GM12878 (cell line): ENCODE data around the gene KDM5D. TPM values are rescaled to one million over a fixed set of nuclear protein-coding genes. Genes with fewer than 3 reads are reported as not detected.
A peak's percentile ranks its signal among the peaks of the same experiment; 100 is the strongest.

Source experiments
- ATAC-seq: fragments of 200-7000 bp; cut with Tn5 transposase; 3 replicates; pipeline ENCODE4 v1.9.1; 2020; ENCODE audit warnings: mild to moderate bottlenecking, moderate library complexity
- Bru-seq: library from RNA; stranded (reverse); fragments of 400-500 nt; gene quantifications from one replicate; lab custom pipeline; 2021; lab: Mats Ljungman, UMichigan
- BruChase-seq, 2 experiments: library from RNA; stranded (reverse); fragments of 400-500 nt; gene quantifications; one replicate each; lab custom pipeline; 2021; lab: Mats Ljungman, UMichigan
- BruUV-seq: library from RNA; stranded (reverse); fragments of 400-500 nt; replicated peaks from 2 replicates; lab custom pipeline; 2021; lab: Mats Ljungman, UMichigan
- CTCF ChIA-PET: fragments of 300-600 bp; sonication (Branson Sonifier 250); formaldehyde crosslinking; extraction: SDS; loops from one replicate; lab custom pipeline; 2021; ENCODE audit warnings: inconsistent platforms; lab: Yijun Ruan, JAX
- POLR2A ChIA-PET: fragments of 350-600 bp; formaldehyde crosslinking; extraction: SDS; loops from one replicate; lab custom pipeline; 2021; ENCODE audit warnings: inconsistent platforms; lab: Charles Lee
- RAD21 ChIA-PET: fragments of 300-600 bp; sonication (Branson Sonifier 250); formaldehyde crosslinking; loops from one replicate; lab custom pipeline; 2023; ENCODE audit warnings: antibody characterized with exemption; ENCODE audit not compliant: unreplicated experiment; lab: Charles Lee
- SMC1A ChIA-PET: fragments of 300-600 bp; sonication (Branson Sonifier 250); formaldehyde crosslinking; loops from one replicate; lab custom pipeline; 2023; ENCODE audit not compliant: unreplicated experiment, uncharacterized antibody; lab: Charles Lee
- DNase-seq: peaks from one replicate; pipeline ENCODE4 v3.0.0-alpha.2; 2011; ENCODE audit warnings: low read depth, low spot score
- FAIRE-seq: peaks from 3 replicates; lab custom pipeline; 2011; peaks lifted over from hg19 to GRCh38; lab: Jason Lieb, UNC
- H2AFZ ChIP-seq: 2 replicates; pipeline ENCODE4 v1.6.0; 2011; ENCODE audit warnings: low read depth, low read length, control low read depth; ENCODE audit not compliant: control insufficient read depth
- H3K27ac ChIP-seq: 2 replicates; pipeline ENCODE4 v1.5.1; 2011; ENCODE audit warnings: control low read depth; ENCODE audit not compliant: control insufficient read depth, insufficient read depth
- H3K27me3 ChIP-seq, 2 experiments: replicated peaks in 1 of 2; 2 replicates each; pipeline versions ENCODE4 v1.6.0 to v1.6.1; 2011; ENCODE audit warnings: low read length in 1 of 2; ENCODE audit not compliant: control insufficient read depth in 2 of 2, insufficient read depth in 2 of 2
- H3K36me3 ChIP-seq, 2 experiments: 2 replicates each; pipeline ENCODE4 v1.5.1; 2011; ENCODE audit warnings: low read length in 1 of 2; ENCODE audit not compliant: control insufficient read depth in 2 of 2, insufficient read depth in 2 of 2
- H3K4me1 ChIP-seq: 2 replicates; pipeline ENCODE4 v1.6.1; 2011; ENCODE audit warnings: mild to moderate bottlenecking, low read length, moderate library complexity, mixed read lengths; ENCODE audit not compliant: control insufficient read depth, insufficient read depth
- H3K4me2 ChIP-seq: 2 replicates; pipeline ENCODE4 v1.6.0; 2011; ENCODE audit warnings: control low read depth; ENCODE audit not compliant: control insufficient read depth, insufficient read depth
- H3K4me3 ChIP-seq: fragments of 200-600 bp; sonication (generic); 2 replicates; pipeline ENCODE4 v1.5.1; 2016
- H3K79me2 ChIP-seq: 2 replicates; pipeline ENCODE4 v1.6.0; 2011; ENCODE audit warnings: low read length; ENCODE audit not compliant: control insufficient read depth, insufficient read depth
- H3K9ac ChIP-seq: 2 replicates; pipeline ENCODE4 v1.8.0; 2011; ENCODE audit warnings: low read length, control low read depth, mixed read lengths; ENCODE audit not compliant: control insufficient read depth, insufficient read depth
- H3K9me3 ChIP-seq: replicated peaks from 3 replicates; pipeline ENCODE4 v1.5.1; 2011; ENCODE audit warnings: mild to moderate bottlenecking, low read length; ENCODE audit not compliant: control insufficient read depth, insufficient read depth
- H4K20me1 ChIP-seq: 2 replicates; pipeline ENCODE4 v1.6.0; 2011; ENCODE audit not compliant: control insufficient read depth, insufficient read depth
- BMI1 ChIP-seq: fragments of 450-650 bp; IDR thresholded peaks from 2 replicates; pipeline ENCODE4 v1.6.1; 2016; ENCODE audit warnings: mild to moderate bottlenecking, moderate library complexity, borderline replicate concordance
- EED ChIP-seq: sonication (generic); IDR thresholded peaks from 2 replicates; pipeline ENCODE4 v1.6.1; 2016; ENCODE audit warnings: antibody characterized with exemption, low read depth
- WGBS: methylation state at CpG from one replicate; pipeline ENCODE4 v1.1.6; 2016; ENCODE audit warnings: low lambda C conversion rate; ENCODE audit not compliant: insufficient replicate concordance, insufficient coverage; ENCODE audit errors: missing lambda C conversion rate; 5-methylcytosine and 5-hydroxymethylcytosine counted together
- in situ Hi-C: fragments of 300-500 bp; cut with MboI; formaldehyde crosslinking; loops from 9 replicates; pipeline ENCODE4 v1.14.3; 2018; ENCODE audit warnings: mixed read lengths
- intact Hi-C: fragments of 100-400 bp; cut with micrococcal nuclease; formaldehyde crosslinking; loops from one replicate; pipeline ENCODE4 v1.14.2; 2022; ENCODE audit not compliant: unreplicated experiment
- long read RNA-seq, 2 experiments: library from polyadenylated mRNA; unstranded; transcript quantifications; one replicate each; pipeline ENCODE4 v2.0.0, GENCODE V29; 2019 to 2020
- polyA minus RNA-seq, 3 experiments: library from RNA; depleted of rRNA, polyadenylated mRNA; stranded (reverse); fragments of >200 nt; gene quantifications; 2 replicates each; pipeline ENCODE4 v1.2.3, GENCODE V29; 2011
- polyA plus RNA-seq, 11 experiments: library from polyadenylated mRNA; depleted of rRNA in 4 of 11; unstranded in 6 of 11; stranded (reverse) in 5 of 11; fragments of >200 nt; fragmentation: Nextera tagmentation in 4 of 11; fragmentation: Illumina TruSeq in 1 of 11; extraction: Ambion mirVana in 4 of 11; extraction: Trizol in 1 of 11; gene quantifications; 1 replicate in 1 of 11; 2 replicates in 10 of 11; pipeline versions ENCODE4 v1.2.1 to v1.2.3, GENCODE V29; 2011 to 2016; ENCODE audit warnings: inconsistent platforms in 2 of 11, missing spikeins in 2 of 11, low read depth in 1 of 11
- total RNA-seq, 4 experiments: library from RNA; depleted of rRNA in 3 of 4; stranded (reverse); fragments of >200 nt in 3 of 4; fragmentation: Illumina TruSeq in 1 of 4; extraction: Trizol in 1 of 4; gene quantifications; 2 replicates each; pipeline versions ENCODE4 v1.2.1 to v1.2.3, GENCODE V29; 2013 to 2021

KDM5D gene
- total RNA-seq (2013; cell fraction: nucleolus; rRNA removed) = not detected in 2 replicates
- not detected in 2 replicates for total RNA-seq (2014; rRNA removed)
- not detected in 2 replicates for total RNA-seq (2014; rRNA removed; fragmentation: Illumina TruSeq; extraction: Trizol)
- total RNA-seq (2021) = 0.21 and 0.24 TPM in 2 replicates
- not detected for polyA plus RNA-seq (2011; ENCODE audit: low read depth)
- polyA plus RNA-seq (2011; rRNA removed) = not detected in 2 replicates
- not detected in 2 replicates for polyA plus RNA-seq (2011; cell fraction: cytosol; rRNA removed)
- not detected in 2 replicates for polyA plus RNA-seq (2011; cell fraction: nucleus; rRNA removed)
- not detected in 2 replicates for polyA plus RNA-seq (2012)
- polyA plus RNA-seq (2014; fragmentation: Illumina TruSeq; extraction: Trizol) = not detected in 2 replicates
- polyA plus RNA-seq (2014; fragmentation: Nextera tagmentation; extraction: Ambion mirVana) = not detected
- not detected in 2 replicates for polyA plus RNA-seq (2014; rRNA removed)
- polyA plus RNA-seq (2016; fragmentation: Nextera tagmentation; extraction: Ambion mirVana) = not detected
- polyA minus RNA-seq (2011; rRNA and poly(A)+ RNA removed) = not detected in 2 replicates
- not detected in 2 replicates for polyA minus RNA-seq (2011; cell fraction: cytosol; rRNA and poly(A)+ RNA removed)
- polyA minus RNA-seq (2011; cell fraction: nucleus; rRNA and poly(A)+ RNA removed) = not detected in 2 replicates
- Bru-seq, nascent RNA = percentile 6 among the genes with signal in this experiment
- percentile 9 among the genes with signal in this experiment for BruChase-seq, experiment 1, labeled RNA remaining after a 6-hour chase
- percentile 2 among the genes with signal in this experiment for BruChase-seq, experiment 2, labeled RNA remaining after a 2-hour chase
- long read RNA-seq, experiment 1 = 0 reads
- long read RNA-seq, experiment 2 = 0 reads

- H3K4me3 ChIP-seq = no peak within 1 kb of the TSS
- H3K4me1 ChIP-seq = no peaks in the 10 kb centered on the region
- no peak for ATAC-seq
- no peak for FAIRE-seq
- RAD21 ChIA-PET = no interaction called here
- H3K27ac ChIP-seq = no peak within 1 kb of the TSS
- no peaks in the 10 kb centered on the region for H3K27me3 ChIP-seq
- no peaks in the 10 kb centered on the region for H3K36me3 ChIP-seq
- intact Hi-C loops = no loop called here
- no peak within 1 kb of the TSS for H2AFZ ChIP-seq
- no peaks in the 10 kb centered on the region for H4K20me1 ChIP-seq
- no peak within 1 kb of the TSS for H3K9ac ChIP-seq
- TF ChIP-seq EED (no peak), BMI1 (no peak)
- in situ Hi-C loops = no loop called here
- no peak within 1 kb of the TSS for H3K4me2 ChIP-seq
- CTCF ChIA-PET = no interaction called here
- H3K79me2 ChIP-seq = no peaks in the 10 kb centered on the region
- WGBS = no CpG with 5 or more reads among the region's 52 CpGs
- no peak for DNase-seq
- H3K9me3 ChIP-seq = no peaks in the 10 kb centered on the region
- POLR2A ChIA-PET = no interaction called here
- no TSS peak for BruUV-seq
- SMC1A ChIA-PET = no interaction called here
Measured at GRCh38 chrY:19744381-19745378, at the start of gene KDM5D. KDM5D (minus strand) TSS chrY:19744726; CDS start chrY:19744534, 192 bp downstream.
